Activated T-helper 2 cell treated with anti-CD3 and anti-CD28 coated beads, Interferon-gamma antibody, Interleukin-2, Interleukin-4, amounts not matched to agents 10 μg/mL and 5 μg/mL and 100 μg/mL, durations not matched to agents 14 hours and 24 hours and 36 hours (primary cell): ENCODE data around the gene PLCH2. TPM values are rescaled to one million over a fixed set of nuclear protein-coding genes. Genes with fewer than 3 reads are reported as not detected.

Experiments
- DNase-seq: peaks from one replicate; pipeline ENCODE4 v3.0.0; 2021; ENCODE audit warnings: low spot score
- H3K27ac Mint-ChIP-seq: one replicate; pipeline ENCODE4 v1.8.0; 2021; ENCODE audit warnings: mixed read lengths
- H3K27me3 Mint-ChIP-seq: one replicate; pipeline ENCODE4 v1.8.0; 2021; ENCODE audit warnings: low read depth, mixed read lengths
- H3K36me3 Mint-ChIP-seq: one replicate; pipeline ENCODE4 v1.8.0; 2021; ENCODE audit warnings: low read depth, mixed read lengths
- H3K4me1 Mint-ChIP-seq: one replicate; pipeline ENCODE4 v1.8.0; 2021; ENCODE audit warnings: low read depth, mixed read lengths
- H3K4me3 Mint-ChIP-seq: one replicate; pipeline ENCODE4 v1.8.0; 2021; ENCODE audit warnings: low read depth, mild to moderate bottlenecking, moderate library complexity, mixed read lengths
- H3K9me3 Mint-ChIP-seq: one replicate; pipeline ENCODE4 v1.8.0; 2021; ENCODE audit warnings: mixed read lengths
- intact Hi-C: fragments of 100-400 bp; cut with micrococcal nuclease; formaldehyde crosslinking; loops from one replicate; pipeline ENCODE4 v1.15.1; 2023
- total RNA-seq: library from RNA; stranded (reverse); gene quantifications from 2 replicates; pipeline ENCODE4 v1.2.3, GENCODE V29; 2022

The PLCH2 gene, protein sequence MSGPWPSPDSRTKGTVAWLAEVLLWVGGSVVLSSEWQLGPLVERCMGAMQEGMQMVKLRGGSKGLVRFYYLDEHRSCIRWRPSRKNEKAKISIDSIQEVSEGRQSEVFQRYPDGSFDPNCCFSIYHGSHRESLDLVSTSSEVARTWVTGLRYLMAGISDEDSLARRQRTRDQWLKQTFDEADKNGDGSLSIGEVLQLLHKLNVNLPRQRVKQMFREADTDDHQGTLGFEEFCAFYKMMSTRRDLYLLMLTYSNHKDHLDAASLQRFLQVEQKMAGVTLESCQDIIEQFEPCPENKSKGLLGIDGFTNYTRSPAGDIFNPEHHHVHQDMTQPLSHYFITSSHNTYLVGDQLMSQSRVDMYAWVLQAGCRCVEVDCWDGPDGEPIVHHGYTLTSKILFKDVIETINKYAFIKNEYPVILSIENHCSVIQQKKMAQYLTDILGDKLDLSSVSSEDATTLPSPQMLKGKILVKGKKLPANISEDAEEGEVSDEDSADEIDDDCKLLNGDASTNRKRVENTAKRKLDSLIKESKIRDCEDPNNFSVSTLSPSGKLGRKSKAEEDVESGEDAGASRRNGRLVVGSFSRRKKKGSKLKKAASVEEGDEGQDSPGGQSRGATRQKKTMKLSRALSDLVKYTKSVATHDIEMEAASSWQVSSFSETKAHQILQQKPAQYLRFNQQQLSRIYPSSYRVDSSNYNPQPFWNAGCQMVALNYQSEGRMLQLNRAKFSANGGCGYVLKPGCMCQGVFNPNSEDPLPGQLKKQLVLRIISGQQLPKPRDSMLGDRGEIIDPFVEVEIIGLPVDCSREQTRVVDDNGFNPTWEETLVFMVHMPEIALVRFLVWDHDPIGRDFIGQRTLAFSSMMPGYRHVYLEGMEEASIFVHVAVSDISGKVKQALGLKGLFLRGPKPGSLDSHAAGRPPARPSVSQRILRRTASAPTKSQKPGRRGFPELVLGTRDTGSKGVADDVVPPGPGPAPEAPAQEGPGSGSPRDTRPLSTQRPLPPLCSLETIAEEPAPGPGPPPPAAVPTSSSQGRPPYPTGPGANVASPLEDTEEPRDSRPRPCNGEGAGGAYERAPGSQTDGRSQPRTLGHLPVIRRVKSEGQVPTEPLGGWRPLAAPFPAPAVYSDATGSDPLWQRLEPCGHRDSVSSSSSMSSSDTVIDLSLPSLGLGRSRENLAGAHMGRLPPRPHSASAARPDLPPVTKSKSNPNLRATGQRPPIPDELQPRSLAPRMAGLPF (N-terminal part only)
- total RNA-seq: 2.6 and 2.8 TPM in 2 replicates

DNA sequence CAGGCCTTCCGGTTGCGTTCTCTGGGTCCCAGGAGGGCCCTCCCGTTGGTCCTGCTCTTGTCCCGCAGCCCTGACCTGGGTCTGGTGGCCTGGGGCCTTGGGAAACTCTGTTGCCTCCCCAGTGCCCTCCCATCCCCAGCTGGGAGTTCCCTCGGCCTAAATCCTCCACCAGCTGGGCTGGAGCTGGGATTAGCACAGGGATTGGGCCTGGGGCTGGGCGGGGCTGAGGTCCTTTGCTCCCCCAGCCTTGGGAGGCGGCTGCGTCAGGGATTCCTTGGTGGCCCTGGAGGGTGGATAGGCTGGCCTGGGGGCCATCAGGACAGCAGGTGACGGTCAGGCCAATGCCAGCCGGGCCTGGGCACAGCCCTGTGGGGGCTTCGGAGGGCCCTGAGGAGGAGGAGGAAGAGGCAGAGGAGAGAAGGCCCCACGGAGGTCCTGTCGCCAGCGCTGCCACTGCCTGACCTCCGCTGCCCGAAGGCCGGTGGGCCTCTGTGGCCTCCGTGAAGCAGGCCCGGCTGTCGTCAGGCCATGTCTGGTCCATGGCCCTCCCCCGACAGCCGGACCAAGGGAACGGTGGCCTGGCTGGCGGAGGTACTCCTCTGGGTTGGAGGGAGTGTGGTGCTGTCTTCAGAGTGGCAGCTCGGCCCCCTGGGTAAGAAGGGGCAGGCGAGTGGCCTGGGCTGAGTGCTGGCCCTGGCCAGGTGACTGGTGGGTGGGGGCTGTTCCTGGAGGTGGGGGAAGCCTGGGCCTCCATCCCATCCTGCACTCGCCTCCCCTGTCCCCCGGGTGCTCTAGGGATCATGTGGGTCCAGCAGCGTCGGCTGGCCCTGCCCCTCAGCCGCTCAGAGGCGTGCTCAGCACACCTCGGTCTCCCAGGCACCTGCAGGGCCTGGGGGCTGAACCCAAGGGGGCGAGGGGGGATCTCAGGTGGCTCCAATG is at the start of gene PLCH2:
PLCH2 (plus strand) TSS at position 229 of the 939 bp plus-strand sequence; CDS start at position 529, 300 bp downstream.
- intact Hi-C loops: no loop called here
- no peak for DNase-seq
- H3K4me1 Mint-ChIP-seq: no peaks in the 10 kb centered on the region
- H3K9me3 Mint-ChIP-seq: no peaks in the 10 kb centered on the region
- no peaks in the 10 kb centered on the region for H3K27me3 Mint-ChIP-seq
- H3K36me3 Mint-ChIP-seq: no peaks in the 10 kb centered on the region
- H3K27ac Mint-ChIP-seq: no peak within 1 kb of the TSS
- H3K4me3 Mint-ChIP-seq: no peak within 1 kb of the TSS

DNA sequence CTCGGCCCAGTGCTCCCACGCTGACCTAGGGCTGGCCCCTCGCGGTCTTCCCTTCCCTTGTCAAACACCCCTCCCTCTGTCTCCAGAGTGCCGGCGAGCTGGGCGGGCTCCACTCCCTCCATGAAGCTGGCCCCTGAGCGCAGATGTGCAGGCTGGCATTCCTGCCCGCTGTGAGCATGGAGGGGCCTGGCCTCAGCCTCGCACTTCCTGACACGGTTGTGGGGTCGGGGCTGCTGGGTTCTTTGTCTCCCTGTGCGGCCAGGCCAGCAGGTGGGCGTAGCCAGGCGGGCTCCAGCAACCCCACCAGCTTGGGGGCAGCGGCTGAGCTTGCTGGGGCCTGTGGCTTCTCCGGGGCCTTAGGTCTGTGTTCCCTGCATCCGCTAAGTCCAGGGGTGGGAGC is 49.5 kb upstream of the PLCH2 start:
- Mint-ChIP-seq H3K27me3 (no peaks in the 10 kb centered on the region), H3K9me3 (peaks cover 10% of the 10 kb centered on the region), H3K4me1 (no peaks in the 10 kb centered on the region), H3K36me3 (no peaks in the 10 kb centered on the region), H3K27ac (no peak overlapping the region), H3K4me3 (no peak overlapping the region)
- no peak for DNase-seq
- intact Hi-C loops: no loop called here

DNA sequence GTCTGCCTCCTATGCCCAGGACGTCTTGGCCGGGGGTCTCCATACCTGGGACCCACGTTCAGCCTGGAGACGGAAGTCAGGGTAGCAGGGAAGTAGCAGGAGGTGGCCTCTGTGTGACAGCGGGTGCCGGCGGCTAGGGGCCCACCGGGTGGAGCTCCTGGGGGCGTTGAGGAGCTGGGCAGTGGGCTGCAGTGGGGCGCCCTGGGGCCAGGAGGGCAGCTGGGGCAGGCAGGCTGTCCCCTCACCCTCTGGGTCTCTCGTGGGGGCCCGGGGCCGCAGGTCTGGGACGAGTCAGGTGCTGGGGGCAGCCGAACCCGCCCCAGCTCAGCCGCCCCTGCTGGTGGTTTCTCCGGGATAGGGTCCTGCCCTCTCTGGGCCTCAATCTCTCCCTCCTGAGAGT is 49.0 kb upstream of the PLCH2 start:
- no peak overlapping the region for H3K4me3 Mint-ChIP-seq
- intact Hi-C loops: no loop called here
- H3K36me3 Mint-ChIP-seq: no peaks in the 10 kb centered on the region
- no peaks in the 10 kb centered on the region for H3K27me3 Mint-ChIP-seq
- no peak for DNase-seq
- no peak overlapping the region for H3K27ac Mint-ChIP-seq
- H3K4me1 Mint-ChIP-seq: no peaks in the 10 kb centered on the region
- H3K9me3 Mint-ChIP-seq: peaks cover 10% of the 10 kb centered on the region

DNA sequence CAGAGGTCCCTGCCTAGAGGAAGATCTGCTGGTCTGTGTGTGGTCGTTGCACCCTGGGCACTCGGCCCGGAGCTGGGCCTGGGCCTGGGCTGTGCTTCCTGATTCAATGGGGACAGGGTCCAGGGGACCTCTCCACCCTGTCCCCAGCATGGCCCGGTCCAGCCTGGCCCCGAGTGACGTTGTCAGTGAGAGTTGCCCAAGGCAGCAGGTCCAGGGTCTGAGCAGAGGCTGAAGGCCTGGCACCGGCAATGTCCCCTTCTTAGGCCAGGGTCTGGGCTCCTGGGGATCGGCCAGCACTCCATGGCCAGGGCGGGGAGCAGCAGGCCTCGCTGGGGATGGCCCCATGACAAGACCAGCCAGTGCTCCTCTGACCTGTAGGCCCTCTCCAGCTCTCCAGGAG is 48.1 kb upstream of the PLCH2 start:
- no peak for DNase-seq
- Mint-ChIP-seq H3K36me3 (no peaks in the 10 kb centered on the region), H3K9me3 (peaks cover 7% of the 10 kb centered on the region), H3K4me1 (no peaks in the 10 kb centered on the region), H3K27me3 (no peaks in the 10 kb centered on the region), H3K4me3 (no peak overlapping the region), H3K27ac (no peak overlapping the region)
- intact Hi-C loops: no loop called here

DNA sequence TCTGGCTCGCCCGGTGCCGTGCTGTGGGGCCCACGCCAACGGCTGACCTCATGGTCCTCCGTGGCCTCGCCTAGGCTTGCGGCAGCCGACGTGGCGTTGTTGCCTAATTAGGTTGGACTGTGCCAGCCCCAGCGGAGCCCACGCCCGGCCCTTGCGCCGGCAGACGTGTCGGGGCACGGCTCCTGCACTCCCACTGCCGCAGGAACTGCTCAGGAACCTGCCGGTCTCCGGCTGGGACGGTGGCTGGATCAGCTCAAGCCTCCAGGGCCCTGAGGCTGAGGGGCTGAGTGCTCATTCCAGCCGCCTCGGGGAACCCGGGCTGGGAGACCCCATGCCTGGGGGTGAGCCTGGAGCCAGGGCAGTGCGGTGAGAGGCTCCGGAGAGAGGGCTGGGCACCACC is 47.6 kb upstream of the PLCH2 start:
- H3K9me3 Mint-ChIP-seq: peaks cover 6% of the 10 kb centered on the region
- no peak for DNase-seq
- H3K36me3 Mint-ChIP-seq: no peaks in the 10 kb centered on the region
- intact Hi-C loops: no loop called here
- H3K4me3 Mint-ChIP-seq: no peak overlapping the region
- H3K4me1 Mint-ChIP-seq: no peaks in the 10 kb centered on the region
- no peaks in the 10 kb centered on the region for H3K27me3 Mint-ChIP-seq
- no peak overlapping the region for H3K27ac Mint-ChIP-seq

DNA sequence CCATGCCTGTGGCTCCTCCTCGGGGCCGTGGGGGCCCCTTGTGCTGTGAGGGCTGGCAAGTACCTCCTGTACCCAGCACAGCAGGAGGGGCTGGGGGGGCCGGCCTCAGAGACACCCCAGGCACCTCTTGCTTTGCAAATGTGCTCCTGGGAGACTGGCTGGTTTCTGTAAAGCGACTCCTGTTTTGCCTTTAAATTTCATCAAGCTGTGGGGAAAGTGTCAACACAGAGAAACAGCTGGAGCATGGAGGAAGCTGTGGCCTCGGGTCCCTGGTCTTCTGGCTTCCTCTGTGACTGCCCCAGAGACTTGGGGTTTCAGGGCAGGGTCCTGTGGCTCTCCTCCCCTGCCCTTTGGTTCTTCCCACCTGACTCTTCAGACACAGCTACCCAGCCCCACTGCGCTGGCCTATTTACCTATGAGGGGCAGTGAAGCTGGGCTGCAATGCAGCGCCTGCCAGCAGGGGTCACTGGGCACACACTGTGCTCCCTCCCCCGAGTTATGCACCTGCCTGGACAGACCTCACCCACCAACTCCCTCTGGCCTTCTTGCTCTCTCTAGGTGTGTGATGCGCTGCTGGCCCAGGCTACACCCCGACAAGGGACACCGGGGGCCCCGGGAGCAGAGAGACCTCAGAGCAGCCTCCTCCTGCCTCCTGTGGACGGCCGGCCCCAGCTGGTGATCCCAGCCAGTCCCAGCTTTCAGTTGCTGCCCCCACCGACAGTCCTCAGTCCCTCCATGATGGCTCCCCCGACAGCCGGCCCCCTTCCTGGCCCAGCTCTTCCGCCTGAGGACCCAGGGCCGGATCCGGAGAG is 46.1 kb upstream of the PLCH2 start:
- H3K4me1 Mint-ChIP-seq: no peaks in the 10 kb centered on the region
- H3K36me3 Mint-ChIP-seq: no peaks in the 10 kb centered on the region
- peaks cover 6% of the 10 kb centered on the region for H3K9me3 Mint-ChIP-seq
- intact Hi-C loops: no loop called here
- no peak overlapping the region for H3K27ac Mint-ChIP-seq
- no peak for DNase-seq
- no peaks in the 10 kb centered on the region for H3K27me3 Mint-ChIP-seq
- H3K4me3 Mint-ChIP-seq: no peak overlapping the region

DNA sequence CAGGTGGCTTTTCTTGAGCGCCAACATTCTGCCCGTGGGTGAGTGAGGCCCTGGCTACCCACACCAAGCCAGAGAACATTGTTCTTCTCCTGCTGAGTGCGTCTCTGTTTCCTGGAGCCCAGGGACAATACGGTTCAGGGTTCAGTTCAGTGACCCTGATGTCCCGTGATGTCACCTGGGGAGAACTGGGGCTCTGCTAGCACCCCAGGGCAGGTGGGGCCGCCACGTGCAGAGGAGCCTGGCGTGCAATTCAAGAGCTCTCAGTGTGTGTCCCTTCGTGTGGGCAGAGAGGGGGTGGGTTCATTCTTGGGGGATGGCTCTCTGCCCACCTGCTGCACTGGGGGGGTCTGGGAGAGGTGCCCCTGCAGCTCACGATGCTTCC is 45.5 kb upstream of the PLCH2 start:
- DNase-seq: no peak
- Mint-ChIP-seq H3K27me3 (no peaks in the 10 kb centered on the region), H3K4me1 (no peaks in the 10 kb centered on the region), H3K4me3 (no peak overlapping the region), H3K36me3 (no peaks in the 10 kb centered on the region), H3K9me3 (peaks cover 6% of the 10 kb centered on the region), H3K27ac (no peak overlapping the region)
- intact Hi-C loops: no loop called here

DNA sequence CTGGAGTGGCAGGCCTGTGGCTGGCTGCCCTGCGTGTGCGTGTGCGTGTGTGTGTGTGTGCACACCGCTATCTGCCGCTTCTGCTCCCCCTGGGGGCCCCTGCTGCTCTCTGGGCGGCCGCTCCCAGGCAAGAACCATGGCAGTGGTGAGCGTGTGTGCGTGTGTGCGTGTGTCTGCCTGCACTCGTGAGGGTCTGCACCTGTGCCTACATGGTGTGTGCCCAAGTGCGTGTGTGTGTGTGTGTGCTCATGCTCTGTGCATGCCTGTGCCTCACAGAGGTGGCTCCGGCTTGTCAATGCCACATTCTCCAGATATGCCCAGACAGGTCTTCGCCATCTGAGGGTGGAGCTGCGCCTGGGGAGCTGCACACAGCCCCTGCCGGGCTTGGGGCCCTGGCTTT is 45.0 kb upstream of the PLCH2 start:
- intact Hi-C loops: no loop called here
- H3K4me1 Mint-ChIP-seq: no peaks in the 10 kb centered on the region
- H3K4me3 Mint-ChIP-seq: no peak overlapping the region
- no peak overlapping the region for H3K27ac Mint-ChIP-seq
- H3K9me3 Mint-ChIP-seq: peaks cover 6% of the 10 kb centered on the region
- H3K27me3 Mint-ChIP-seq: no peaks in the 10 kb centered on the region
- no peaks in the 10 kb centered on the region for H3K36me3 Mint-ChIP-seq
- no peak for DNase-seq

DNA sequence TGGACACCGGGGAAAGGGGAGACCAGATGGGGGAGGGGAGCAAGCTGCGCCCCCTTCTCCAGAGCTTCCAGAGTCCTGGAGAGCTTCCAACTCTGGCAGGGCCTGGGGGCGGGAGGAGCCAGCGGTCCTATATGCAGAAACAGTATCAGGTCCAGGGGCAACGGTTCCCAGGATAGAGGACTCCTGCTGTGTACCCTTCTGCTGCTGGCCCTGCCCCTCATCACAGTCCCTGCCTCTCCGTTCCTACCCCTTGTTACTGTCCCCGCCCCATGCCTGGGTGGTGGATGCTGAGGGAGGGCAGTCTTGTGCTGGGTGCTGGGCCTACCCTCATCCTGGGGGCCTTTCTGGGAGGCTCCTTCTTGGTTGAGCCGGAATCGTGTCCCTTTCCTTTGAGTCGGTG is 44.6 kb upstream of the PLCH2 start:
- Mint-ChIP-seq H3K36me3 (no peaks in the 10 kb centered on the region), H3K9me3 (peaks cover 6% of the 10 kb centered on the region), H3K27ac (no peak overlapping the region), H3K4me3 (no peak overlapping the region), H3K27me3 (no peaks in the 10 kb centered on the region), H3K4me1 (no peaks in the 10 kb centered on the region)
- no peak for DNase-seq
- intact Hi-C loops: no loop called here

DNA sequence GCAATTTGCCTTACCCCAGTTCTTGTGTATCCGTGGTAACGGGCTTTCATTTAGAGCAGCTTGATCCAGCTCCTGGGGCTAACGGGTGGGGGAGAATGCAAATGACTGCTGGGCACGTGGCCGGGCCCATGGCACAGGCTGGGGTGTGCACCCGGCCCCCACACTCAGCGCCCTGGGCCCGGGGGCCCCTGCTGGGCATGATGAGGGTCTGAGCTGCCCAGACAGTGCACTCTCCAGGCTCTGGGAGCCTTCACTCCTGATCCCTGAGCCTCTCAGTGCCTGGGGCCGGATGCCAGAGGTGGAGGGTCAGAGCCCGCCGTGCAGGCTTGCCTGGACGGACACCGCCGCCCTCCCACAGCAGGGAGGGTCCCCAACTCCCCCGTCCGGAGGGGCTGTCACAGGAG is 43.6 kb upstream of the PLCH2 start:
- Mint-ChIP-seq H3K27ac (no peak overlapping the region), H3K27me3 (no peaks in the 10 kb centered on the region), H3K36me3 (no peaks in the 10 kb centered on the region), H3K9me3 (peaks cover 6% of the 10 kb centered on the region), H3K4me1 (no peaks in the 10 kb centered on the region), H3K4me3 (no peak overlapping the region)
- DNase-seq: no peak
- intact Hi-C loops: no loop called here

DNA sequence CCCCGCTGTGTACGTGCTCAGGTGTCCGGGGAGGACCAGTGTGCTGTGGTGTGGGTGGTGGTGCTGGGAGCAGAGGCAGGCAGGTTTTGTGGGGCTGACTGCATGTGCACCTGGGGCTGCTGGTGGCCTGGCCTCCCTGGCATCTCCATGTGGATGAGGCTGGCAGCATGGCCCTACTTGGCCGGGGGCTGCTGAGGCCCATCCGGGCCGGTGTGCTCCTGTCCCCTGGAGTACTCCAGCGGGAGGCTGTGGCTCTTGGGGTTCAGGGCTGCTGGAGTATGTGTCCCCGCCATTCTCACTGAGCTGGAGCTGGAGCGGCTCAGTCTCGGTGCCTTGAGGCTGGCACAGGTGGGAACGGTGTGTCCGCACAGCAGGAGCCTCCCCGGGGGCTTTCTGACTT is 42.9 kb upstream of the PLCH2 start:
- no peak overlapping the region for H3K4me3 Mint-ChIP-seq
- no peak overlapping the region for H3K27ac Mint-ChIP-seq
- intact Hi-C loops: no loop called here
- H3K9me3 Mint-ChIP-seq: peaks cover 6% of the 10 kb centered on the region
- no peaks in the 10 kb centered on the region for H3K27me3 Mint-ChIP-seq
- no peaks in the 10 kb centered on the region for H3K4me1 Mint-ChIP-seq
- DNase-seq: no peak
- no peaks in the 10 kb centered on the region for H3K36me3 Mint-ChIP-seq
